Activated CD4-positive, alpha-beta memory T cell treated with anti-CD3 and anti-CD28 coated beads for 36 hours (primary cell): ENCODE measurements around the gene OR2M2. TPM values are rescaled to one million over a fixed set of nuclear protein-coding genes. Genes with fewer than 3 reads are reported as not detected.

ENCODE experiments used
- CTCF ChIA-PET: fragments of 350-600 bp; sonication (Branson Sonifier 250); formaldehyde crosslinking; loops from one replicate; lab custom pipeline; 2021; ENCODE audit warnings: antibody characterized with exemption, inconsistent platforms; lab: Charles Lee
- POLR2A ChIA-PET: fragments of 350-600 bp; sonication (Branson Sonifier 250); formaldehyde crosslinking; loops from one replicate; lab custom pipeline; 2021; ENCODE audit warnings: antibody characterized with exemption; lab: Charles Lee
- DNase-seq: peaks from one replicate; pipeline ENCODE4 v3.0.0-alpha.2; 2020
- H3K27ac Mint-ChIP-seq: one replicate; pipeline ENCODE4 v1.8.0; 2021; ENCODE audit warnings: mixed read lengths
- H3K27me3 Mint-ChIP-seq: one replicate; pipeline ENCODE4 v1.8.0; 2021; ENCODE audit warnings: mixed read lengths
- H3K36me3 Mint-ChIP-seq: one replicate; pipeline ENCODE4 v1.8.0; 2021; ENCODE audit warnings: mixed read lengths
- H3K4me1 Mint-ChIP-seq: one replicate; pipeline ENCODE4 v1.8.0; 2021; ENCODE audit warnings: low read depth, mixed read lengths
- H3K4me3 Mint-ChIP-seq: one replicate; pipeline ENCODE4 v1.8.0; 2021; ENCODE audit warnings: mild to moderate bottlenecking, mixed read lengths
- H3K9me3 Mint-ChIP-seq: one replicate; pipeline ENCODE4 v1.8.0; 2021; ENCODE audit warnings: mixed read lengths
- intact Hi-C: fragments of 100-400 bp; cut with micrococcal nuclease; formaldehyde crosslinking; loops from one replicate; pipeline ENCODE4 v1.15.1; 2023
- total RNA-seq, 2 experiments: library from RNA; stranded (reverse); gene quantifications; one replicate each; pipeline ENCODE4 v1.2.3, GENCODE V29; 2021

The OR2M2 gene
- not detected for total RNA-seq

- Mint-ChIP-seq H3K36me3 (no peaks in the 10 kb centered on the region), H3K4me3 (no peak within 1 kb of the TSS), H3K4me1 (no peaks in the 10 kb centered on the region), H3K27ac (no peak within 1 kb of the TSS), H3K27me3 (no peaks in the 10 kb centered on the region), H3K9me3 (peaks cover 3% of the 10 kb centered on the region)
- DNase-seq = no peak
- ChIA-PET POLR2A (no interaction called here), CTCF (no interaction called here)
- intact Hi-C loops = no loop called here
These were observed at the start of gene OR2M2 for GRCh38 chr1:248174521-248174920. TSS of gene OR2M2 (plus strand) at chr1:248174821. CDS start at chr1:248179986, 5,165 bp downstream.

DNA sequence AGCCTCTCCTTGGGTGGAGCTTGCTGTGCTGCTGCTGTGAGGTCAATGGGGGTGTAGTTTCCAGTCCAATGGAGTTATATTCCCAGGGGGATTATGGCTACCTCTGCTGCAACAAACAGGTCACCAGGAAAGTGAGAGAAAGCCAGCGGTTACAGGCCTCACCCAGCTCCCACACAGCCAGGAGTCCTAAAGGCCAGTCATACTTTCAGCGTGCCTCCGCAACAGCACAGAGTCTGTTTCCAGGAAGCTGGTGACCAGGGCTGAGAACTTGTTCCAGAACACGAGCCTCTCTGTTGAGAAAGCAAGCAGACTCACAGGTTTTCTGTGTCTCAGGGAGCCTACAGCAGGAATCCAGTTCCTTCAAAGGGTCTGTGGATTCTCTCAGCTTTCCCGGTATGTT is 47.0 kb upstream of the OR2M2 start:
- no peak overlapping the region for H3K27ac Mint-ChIP-seq
- POLR2A ChIA-PET = no interaction called here
- intact Hi-C loops = no loop called here
- H3K27me3 Mint-ChIP-seq = no peaks in the 10 kb centered on the region
- no peaks in the 10 kb centered on the region for H3K4me1 Mint-ChIP-seq
- no peaks in the 10 kb centered on the region for H3K36me3 Mint-ChIP-seq
- no peak for DNase-seq
- peaks cover 16% of the 10 kb centered on the region for H3K9me3 Mint-ChIP-seq
- no peak overlapping the region for H3K4me3 Mint-ChIP-seq
- CTCF ChIA-PET = no interaction called here

DNA sequence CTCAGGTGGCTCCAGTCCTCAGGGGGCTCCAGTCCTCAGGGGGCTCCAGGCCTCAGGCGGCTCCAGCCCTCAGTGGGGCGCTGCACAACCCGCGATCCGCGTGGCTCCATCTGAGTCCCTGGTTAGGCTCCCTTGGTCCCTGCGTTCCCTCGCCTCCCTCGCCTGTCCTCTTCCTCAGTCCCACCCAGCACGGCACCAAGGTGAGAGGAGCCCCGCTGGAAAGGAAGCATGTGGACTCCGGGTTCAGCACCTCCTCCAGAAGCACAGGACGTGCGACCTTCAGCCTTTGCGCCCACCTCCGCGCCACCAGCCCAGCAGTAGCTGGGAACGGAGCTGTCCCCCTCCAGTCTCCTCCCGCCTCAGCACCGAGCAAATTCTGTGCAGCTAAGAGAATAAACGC is 37.8 kb upstream of the OR2M2 start:
- H3K4me1 Mint-ChIP-seq = no peaks in the 10 kb centered on the region

GRCh38 chr1:248140846-248141245 is 33.8 kb upstream of the OR2M2 start:
- Mint-ChIP-seq H3K36me3 (no peaks in the 10 kb centered on the region), H3K27me3 (no peaks in the 10 kb centered on the region), H3K27ac (no peak overlapping the region), H3K4me1 (no peaks in the 10 kb centered on the region), H3K4me3 (no peak overlapping the region), H3K9me3 (peaks cover 3% of the 10 kb centered on the region)
- ChIA-PET CTCF (no interaction called here), POLR2A (no interaction called here)
- DNase-seq = no peak
- intact Hi-C loops = no loop called here

More for the DNA sequence above, 37.8 kb upstream of the OR2M2 start:
- H3K4me3 Mint-ChIP-seq = no peak overlapping the region
- no peak overlapping the region for H3K27ac Mint-ChIP-seq
- POLR2A ChIA-PET = no interaction called here
- DNase-seq = no peak
- H3K9me3 Mint-ChIP-seq = peaks cover 2% of the 10 kb centered on the region
- CTCF ChIA-PET = no interaction called here
- no peaks in the 10 kb centered on the region for H3K27me3 Mint-ChIP-seq
- no peaks in the 10 kb centered on the region for H3K36me3 Mint-ChIP-seq
- intact Hi-C loops = no loop called here

GRCh38 chr1:248143311-248143710 is 31.3 kb upstream of the OR2M2 start:
- no peaks in the 10 kb centered on the region for H3K27me3 Mint-ChIP-seq
- peaks cover 12% of the 10 kb centered on the region for H3K9me3 Mint-ChIP-seq
- H3K4me1 Mint-ChIP-seq = no peaks in the 10 kb centered on the region
- DNase-seq = no peak
- H3K27ac Mint-ChIP-seq = no peak overlapping the region
- intact Hi-C loops = no loop called here
- ChIA-PET CTCF (no interaction called here), POLR2A (no interaction called here)
- H3K4me3 Mint-ChIP-seq = no peak overlapping the region
- H3K36me3 Mint-ChIP-seq = no peaks in the 10 kb centered on the region

- POLR2A ChIA-PET = no interaction called here
- Mint-ChIP-seq H3K27me3 (no peaks in the 10 kb centered on the region), H3K36me3 (no peaks in the 10 kb centered on the region), H3K27ac (no peak within 1 kb of the TSS), H3K4me1 (no peaks in the 10 kb centered on the region), H3K4me3 (no peak within 1 kb of the TSS), H3K9me3 (peaks cover 12% of the 10 kb centered on the region)
- intact Hi-C loops = no loop called here
- no peak for DNase-seq
- CTCF ChIA-PET = no interaction called here
These were observed 30.0 kb upstream of the OR2M2 start, which contains the start of gene OR2M5 for GRCh38 chr1:248144513-248145198. TSS of gene OR2M5 (plus strand) at chr1:248145148. CDS start at chr1:248145148, 0 bp downstream.

GRCh38 chr1:248152056-248152827 is 22.4 kb upstream of the OR2M2 start:
- Mint-ChIP-seq H3K36me3 (no peaks in the 10 kb centered on the region), H3K4me3 (no peak overlapping the region), H3K9me3 (peaks cover 9% of the 10 kb centered on the region), H3K27ac (no peak overlapping the region), H3K4me1 (no peaks in the 10 kb centered on the region), H3K27me3 (no peaks in the 10 kb centered on the region)
- POLR2A ChIA-PET = no interaction called here
- CTCF ChIA-PET = no interaction called here
- no peak for DNase-seq
- intact Hi-C loops = no loop called here

- ChIA-PET CTCF (no interaction called here), POLR2A (no interaction called here)
- no peaks in the 10 kb centered on the region for H3K27me3 Mint-ChIP-seq
- H3K27ac Mint-ChIP-seq = no peak overlapping the region
- H3K36me3 Mint-ChIP-seq = no peaks in the 10 kb centered on the region
- DNase-seq = no peak
- H3K4me3 Mint-ChIP-seq = no peak overlapping the region
- H3K9me3 Mint-ChIP-seq = no peaks in the 10 kb centered on the region
- H3K4me1 Mint-ChIP-seq = no peaks in the 10 kb centered on the region
- intact Hi-C loops = no loop called here
These were observed 18.7 kb upstream of the OR2M2 start for GRCh38 chr1:248155927-248156326.

GRCh38 chr1:248158758-248159157 is 15.9 kb upstream of the OR2M2 start:
- CTCF ChIA-PET = no interaction called here
- Mint-ChIP-seq H3K4me3 (no peak overlapping the region), H3K36me3 (no peaks in the 10 kb centered on the region)

GRCh38 chr1:248164031-248164430 is 10.6 kb upstream of the OR2M2 start:
- no peak overlapping the region for H3K4me3 Mint-ChIP-seq
- no peaks in the 10 kb centered on the region for H3K4me1 Mint-ChIP-seq
- peaks cover 9% of the 10 kb centered on the region for H3K9me3 Mint-ChIP-seq
- CTCF ChIA-PET = no interaction called here
- no peaks in the 10 kb centered on the region for H3K36me3 Mint-ChIP-seq
- intact Hi-C loops = no loop called here
- DNase-seq = no peak
- no peaks in the 10 kb centered on the region for H3K27me3 Mint-ChIP-seq
- POLR2A ChIA-PET = no interaction called here
- no peak overlapping the region for H3K27ac Mint-ChIP-seq

More at GRCh38 chr1:248158758-248159157, 15.9 kb upstream of the OR2M2 start:
- Mint-ChIP-seq H3K4me1 (no peaks in the 10 kb centered on the region), H3K9me3 (no peaks in the 10 kb centered on the region), H3K27ac (no peak overlapping the region), H3K27me3 (no peaks in the 10 kb centered on the region)
- POLR2A ChIA-PET = no interaction called here
- DNase-seq = no peak
- intact Hi-C loops = no loop called here

DNA sequence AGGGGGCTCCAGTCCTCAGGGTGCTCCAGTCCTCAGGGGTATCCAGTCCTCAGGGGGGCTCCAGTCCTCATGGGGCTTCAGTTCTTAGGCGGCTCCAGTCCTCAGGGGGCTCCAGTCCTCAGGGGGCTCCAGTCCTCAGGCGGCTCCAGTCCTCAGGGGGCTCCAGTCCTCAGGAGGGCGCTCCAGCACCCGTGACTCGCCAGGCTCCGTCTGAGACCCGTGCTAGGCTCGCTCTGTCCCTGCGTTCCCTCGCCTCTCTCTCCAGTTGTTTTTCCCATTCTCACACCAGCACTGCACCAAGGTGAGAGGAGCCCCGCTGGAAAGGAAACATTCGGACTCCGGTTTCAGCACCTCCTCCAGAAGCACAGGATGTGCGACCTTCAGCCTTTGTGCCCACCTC is 9.4 kb upstream of the OR2M2 start:
- Mint-ChIP-seq H3K36me3 (no peaks in the 10 kb centered on the region), H3K4me3 (no peak overlapping the region), H3K4me1 (no peaks in the 10 kb centered on the region), H3K27me3 (no peaks in the 10 kb centered on the region), H3K9me3 (peaks cover 9% of the 10 kb centered on the region), H3K27ac (no peak overlapping the region)
- ChIA-PET POLR2A (no interaction called here), CTCF (no interaction called here)
- intact Hi-C loops = no loop called here
- DNase-seq = no peak

DNA sequence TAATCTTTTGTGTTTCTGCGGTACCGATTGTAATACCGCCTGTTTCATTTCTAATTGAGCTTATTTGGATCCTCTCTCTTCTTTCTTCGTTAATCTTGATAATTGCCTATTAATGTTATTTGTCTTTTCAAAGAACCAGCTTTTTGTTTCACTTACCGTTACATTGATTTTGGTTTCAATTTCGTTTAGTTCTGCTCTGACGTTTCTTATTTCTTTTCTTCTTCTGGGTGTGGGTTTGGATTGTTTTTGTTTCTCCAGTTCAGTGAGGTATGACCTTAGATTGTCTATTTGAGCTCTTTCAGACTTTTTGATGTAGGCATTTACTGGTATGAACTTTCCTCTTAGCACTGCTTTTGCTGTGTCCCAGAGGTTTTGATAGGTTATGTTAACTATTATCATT is 9.4 kb downstream of the OR2M2 start:
- no peak for DNase-seq
- Mint-ChIP-seq H3K4me3 (no peak overlapping the region), H3K27ac (no peak overlapping the region), H3K27me3 (peaks cover 6% of the 10 kb centered on the region), H3K36me3 (no peaks in the 10 kb centered on the region), H3K4me1 (no peaks in the 10 kb centered on the region), H3K9me3 (peaks cover 2% of the 10 kb centered on the region)
- CTCF ChIA-PET = no interaction called here
- intact Hi-C loops = no loop called here
- POLR2A ChIA-PET = no interaction called here

GRCh38 chr1:248187363-248187762 is 12.7 kb downstream of the OR2M2 start:
- CTCF ChIA-PET = no interaction called here

More at GRCh38 chr1:248187363-248187762, 12.7 kb downstream of the OR2M2 start:
- no peak for DNase-seq
- intact Hi-C loops = no loop called here
- no peak overlapping the region for H3K4me3 Mint-ChIP-seq
- no peaks in the 10 kb centered on the region for H3K4me1 Mint-ChIP-seq
- peaks cover 1% of the 10 kb centered on the region for H3K9me3 Mint-ChIP-seq
- H3K27me3 Mint-ChIP-seq = peaks cover 6% of the 10 kb centered on the region
- POLR2A ChIA-PET = no interaction called here
- H3K27ac Mint-ChIP-seq = no peak overlapping the region
- H3K36me3 Mint-ChIP-seq = no peaks in the 10 kb centered on the region
